Psoas muscle (tissue), 8 donors: Measurements from ENCODE around the gene EIF3L. TPM values are rescaled to one million over a fixed set of nuclear protein-coding genes. Genes with fewer than 3 reads are reported as not detected.
A peak's percentile ranks its signal among the peaks of the same experiment; 100 is the strongest.

Experiments used
- ATAC-seq, 4 donors: fragments of 200-7000 bp; cut with Tn5 transposase; one replicate each; pipeline ENCODE4 v1.9.1; 2020; ENCODE audit warnings: moderate library complexity in 3 of 4, mild to moderate bottlenecking in 2 of 4
- DNase-seq, 2 donors: peaks; one replicate each; pipeline ENCODE4 v3.0.0-alpha.2; 2020
- H3K27ac ChIP-seq: fragments of 200-600 bp; one replicate; pipeline ENCODE4 v1.8.0; 2022
- H3K27me3 ChIP-seq, 3 donors: fragments of 200-600 bp in 1 of 3; one replicate each; pipeline versions ENCODE4 v1.6.1 to v1.8.0; 2013 to 2022; ENCODE audit warnings: low read length in 2 of 3, mild to moderate bottlenecking in 2 of 3, moderate library complexity in 1 of 3; ENCODE audit not compliant: insufficient read depth in 3 of 3
- H3K36me3 ChIP-seq, 2 donors: fragments of 200-600 bp in 1 of 2; one replicate each; pipeline versions ENCODE4 v1.6.1 to v1.8.0; 2013 to 2022; ENCODE audit warnings: low read depth in 1 of 2, mild to moderate bottlenecking in 1 of 2, moderate library complexity in 1 of 2; ENCODE audit not compliant: insufficient read depth in 1 of 2
- H3K4me1 ChIP-seq: fragments of 200-600 bp; one replicate; pipeline ENCODE4 v1.8.0; 2022
- H3K4me3 ChIP-seq: fragments of 200-600 bp; one replicate; pipeline ENCODE4 v1.8.0; 2022; ENCODE audit warnings: mild to moderate bottlenecking
- H3K9me3 ChIP-seq: fragments of 200-600 bp; one replicate; pipeline ENCODE4 v1.8.0; 2022
- CTCF ChIP-seq: fragments of 200-600 bp; IDR thresholded peaks from one replicate; pipeline ENCODE4 v1.8.0; 2022; ENCODE audit warnings: antibody characterized with exemption
- WGBS, 3 donors: extraction: QIAGEN DNeasy Blood & Tissue Kit; methylation state at CpG; one replicate each; pipeline versions ENCODE4 v1.1.6 to v1.1.7; 2013; 5-methylcytosine and 5-hydroxymethylcytosine counted together
- intact Hi-C, 2 donors: fragments of 100-400 bp; cut with DNase I; formaldehyde crosslinking; loops; one replicate each; pipeline versions ENCODE4 v1.11.0 to v1.14.2; 2022
- polyA plus RNA-seq, 3 donors: library from polyadenylated mRNA; stranded (reverse); fragments of 200-250 nt; gene quantifications; one replicate each; pipeline ENCODE4 v1.2.3, GENCODE V29; 2013
- total RNA-seq, 4 donors: library from RNA; stranded (reverse); fragmentation: NEBNext Ultra II Directional in 2 of 4; extraction: Animal tissue kit (Norgen Biotek cat#: 25700) in 2 of 4; gene quantifications; one replicate each; pipeline versions ENCODE4 v1.2.1 to v1.2.4, GENCODE V29; 2021 to 2023
- donor health status: healthy with polysubstance abuse.
- donor health status: DM: no; HTN: no; CAD: no; lungs with moderate emphysema.
- donor health status: Bipolar disorder and iron deficiency.
- donor health status: healthy.
- donor health status: DM: yes; HTN: yes; CAD: no.
- donor health status: DM: no; HTN: no; CAD: no.
- donor health status: DM: no; HTN: no; CAD: no.
- donor health status: DM: yes; HTN: yes; CAD: no.

The EIF3L gene
- total and polyA plus RNA-seq, 7 donors = 265 to 483 (median 369) TPM

- no peaks in the 10 kb centered on the region for H3K9me3 ChIP-seq
- H3K27me3 ChIP-seq = no peaks in the 10 kb centered on the region
- H3K36me3 ChIP-seq = no peaks in the 10 kb centered on the region
- H3K4me3 ChIP-seq = peak overlapping the region; percentile 83
- no peak for TF ChIP-seq CTCF
- DNase-seq (no peak), ATAC-seq (no peak)
- intact Hi-C loops = no loop called here
- peaks cover 10% of the 10 kb centered on the region for H3K4me1 ChIP-seq
- 13 to 16% (median 15%) methylated on average over 10 of the region's 10 CpGs for WGBS, 3 donors
- peak overlapping the region; percentile 92 for H3K27ac ChIP-seq
Measured at GRCh38 chr22:37805810-37806277, 43.4 kb upstream of the EIF3L start.

GRCh38 chr22:37806409-37807333 is 42.5 kb upstream of the EIF3L start:
- ATAC-seq (no peak), DNase-seq (no peak)
- peak overlapping the region; percentile 92 for H3K27ac ChIP-seq
- no peaks in the 10 kb centered on the region for H3K9me3 ChIP-seq
- peaks cover 10% of the 10 kb centered on the region for H3K4me1 ChIP-seq
- 1% methylated on average over 19 of the region's 19 CpGs for whole genome bisulfite sequencing, 3 donors
- intact Hi-C loops = no loop called here
- no peaks in the 10 kb centered on the region for H3K27me3 ChIP-seq
- no peaks in the 10 kb centered on the region for H3K36me3 ChIP-seq
- no peak for TF ChIP-seq CTCF
- H3K4me3 ChIP-seq = peak overlapping the region; percentile 83

- 0% methylated on average over 62 to 73 of the region's 73 CpGs for WGBS, 3 donors
- Histone ChIP-seq H3K9me3 (no peaks in the 10 kb centered on the region), H3K4me1 (peaks cover 8% of the 10 kb centered on the region), H3K36me3 (no peaks in the 10 kb centered on the region), H3K27ac (peak within 1 kb of the TSS; percentile 92), H3K4me3 (peak within 1 kb of the TSS; percentile 83), H3K27me3 (no peaks in the 10 kb centered on the region)
- peak; percentile 87 to 91 (median 88) for ATAC-seq
- intact Hi-C loops = no loop called here
- peak; percentile 96 to 97 for DNase-seq
- TF ChIP-seq CTCF = no peak
Measured at GRCh38 chr22:37807410-37808293, 41.6 kb upstream of the EIF3L start, which contains the start of gene GCAT. Gene GCAT, plus strand, starts transcription at chr22:37807934. Its CDS starts 34 bp downstream, at chr22:37807968.

GRCh38 chr22:37808294-37808657 is 40.9 kb upstream of the EIF3L start:
- ATAC-seq (no peak), DNase-seq (no peak)
- Histone ChIP-seq H3K4me1 (peaks cover 6% of the 10 kb centered on the region), H3K4me3 (peak overlapping the region; percentile 83), H3K27ac (peak overlapping the region; percentile 92), H3K27me3 (no peaks in the 10 kb centered on the region), H3K9me3 (no peaks in the 10 kb centered on the region), H3K36me3 (no peaks in the 10 kb centered on the region)
- intact Hi-C loops = no loop called here
- TF ChIP-seq CTCF = no peak
- 9 to 10% (median 10%) methylated on average over 8 of the region's 8 CpGs for WGBS, 3 donors
